ENCODE results near the gene WLS.

Gene WLS

GRCh38 chr1:68083686-68084085, 148.6 kb downstream of the WLS start:
- DNase-seq (ENCODE audit: low read depth, low spot score): no peak
- TF ChIP-seq SUZ12 (IDR thresholded peaks at IDR 0.05; ENCODE audit: extremely low read depth, insufficient read depth, insufficient read length): no peak
- Histone ChIP-seq H3K9me3 (ENCODE audit: insufficient read depth, low read length) (0 out of 2 replicates have a peak, but pooled peaks cover 9% of the 10 kb centered on the region), H3K9ac (ENCODE audit: insufficient read length, low read depth) (no peak overlapping the region), H3K36me3 (ENCODE audit: insufficient read depth, insufficient read length, low read length) (no peaks in the 10 kb centered on the region), H3K4me1 (ENCODE audit: insufficient read depth, insufficient read length) (no peaks in the 10 kb centered on the region), H3K4me3 (ENCODE audit: insufficient read length, low read depth) (no peak overlapping the region), H3K27me3 (ENCODE audit: insufficient read depth, insufficient read length) (no peaks in the 10 kb centered on the region)

DNA sequence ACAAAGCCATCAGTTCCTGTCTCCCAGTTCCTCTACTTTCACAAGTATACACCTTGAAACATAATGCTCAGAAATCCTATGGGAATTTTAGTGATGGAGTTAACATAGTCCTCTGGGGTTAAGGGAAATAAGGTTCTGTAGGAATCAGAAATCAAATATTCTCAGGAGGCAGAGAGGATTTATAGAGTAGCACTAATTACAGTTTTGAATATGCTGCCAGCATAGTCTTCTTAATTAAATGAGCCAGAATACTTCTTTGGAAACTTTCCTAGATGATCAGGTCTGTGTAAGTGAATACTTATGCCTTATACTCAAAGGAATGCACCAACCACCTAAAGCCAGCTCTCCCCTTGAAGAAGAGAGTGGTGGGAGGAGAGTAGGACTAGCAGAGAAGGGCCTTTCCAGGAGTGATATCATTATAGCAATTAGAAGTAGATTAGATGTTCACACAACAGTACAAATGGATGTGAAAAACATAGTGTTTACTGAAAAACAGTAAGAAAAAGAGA, 150.5 kb downstream of the WLS start:
- Histone ChIP-seq H3K9me3 (ENCODE audit: insufficient read depth, low read length) (0 out of 2 replicates have a peak, but pooled peaks cover 9% of the 10 kb centered on the region), H3K4me3 (ENCODE audit: insufficient read length, low read depth) (no peak overlapping the region), H3K27me3 (ENCODE audit: insufficient read depth, insufficient read length) (no peaks in the 10 kb centered on the region), H3K36me3 (ENCODE audit: insufficient read depth, insufficient read length, low read length) (no peaks in the 10 kb centered on the region), H3K9ac (ENCODE audit: insufficient read length, low read depth) (no peak overlapping the region), H3K4me1 (ENCODE audit: insufficient read depth, insufficient read length) (no peaks in the 10 kb centered on the region)
- no peak for TF ChIP-seq ZNF274 (IDR thresholded peaks at IDR 0.05; ENCODE audit: low read depth, low read length)
- TF ChIP-seq SUZ12 (IDR thresholded peaks at IDR 0.05; ENCODE audit: extremely low read depth, insufficient read depth, insufficient read length): no peak
- no peak for TF ChIP-seq YY1 (IDR thresholded peaks at IDR 0.05; ENCODE audit: insufficient read depth, insufficient read length)
- no peak for DNase-seq (ENCODE audit: low read depth, low spot score)

- Histone ChIP-seq H3K4me1 (ENCODE audit: insufficient read depth, insufficient read length) (no peaks in the 10 kb centered on the region), H3K4me3 (ENCODE audit: insufficient read length, low read depth) (no peak overlapping the region), H3K9ac (ENCODE audit: insufficient read length, low read depth) (no peak overlapping the region), H3K9me3 (ENCODE audit: insufficient read depth, low read length) (no peaks in the 10 kb centered on the region), H3K27me3 (ENCODE audit: insufficient read depth, insufficient read length) (no peaks in the 10 kb centered on the region), H3K36me3 (ENCODE audit: insufficient read depth, insufficient read length, low read length) (no peaks in the 10 kb centered on the region)
- TF ChIP-seq SUZ12 (IDR thresholded peaks at IDR 0.05; ENCODE audit: extremely low read depth, insufficient read depth, insufficient read length) (no peak), ZNF274 (IDR thresholded peaks at IDR 0.05; ENCODE audit: low read depth, low read length) (no peak), YY1 (IDR thresholded peaks at IDR 0.05; ENCODE audit: insufficient read depth, insufficient read length) (no peak)
- DNase-seq (ENCODE audit: low read depth, low spot score): no peak
Observed at GRCh38 chr1:68078647-68079046, 153.7 kb downstream of the WLS start.
